Measurements from ENCODE around the gene PCDHA4.
"Not testable (repeated sequence)": the region's sequence is repeated elsewhere in the genome, so short reads cannot be mapped to it uniquely, and the experiment has no call there.

Gene PCDHA4

GRCh38 chr5:140822281-140822629 is 15.4 kb downstream of the PCDHA4 start:
- no peak for DNase-seq

DNA sequence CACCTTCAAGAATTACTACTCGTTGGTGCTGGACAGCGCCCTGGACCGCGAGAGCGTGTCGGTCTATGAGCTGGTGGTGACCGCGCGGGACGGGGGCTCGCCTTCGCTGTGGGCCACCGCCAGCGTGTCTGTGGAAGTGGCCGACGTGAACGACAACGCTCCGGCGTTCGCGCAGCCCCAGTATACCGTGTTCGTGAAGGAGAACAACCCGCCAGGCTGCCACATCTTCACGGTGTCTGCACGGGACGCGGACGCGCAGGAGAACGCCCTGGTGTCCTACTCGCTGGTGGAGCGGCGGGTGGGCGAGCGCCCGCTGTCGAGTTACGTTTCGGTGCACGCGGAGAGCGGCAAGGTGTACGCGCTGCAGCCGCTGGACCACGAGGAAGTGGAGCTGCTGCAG is 16.1 kb downstream of the PCDHA4 start:
- DNase-seq, result not testable (repeated sequence)

DNA sequence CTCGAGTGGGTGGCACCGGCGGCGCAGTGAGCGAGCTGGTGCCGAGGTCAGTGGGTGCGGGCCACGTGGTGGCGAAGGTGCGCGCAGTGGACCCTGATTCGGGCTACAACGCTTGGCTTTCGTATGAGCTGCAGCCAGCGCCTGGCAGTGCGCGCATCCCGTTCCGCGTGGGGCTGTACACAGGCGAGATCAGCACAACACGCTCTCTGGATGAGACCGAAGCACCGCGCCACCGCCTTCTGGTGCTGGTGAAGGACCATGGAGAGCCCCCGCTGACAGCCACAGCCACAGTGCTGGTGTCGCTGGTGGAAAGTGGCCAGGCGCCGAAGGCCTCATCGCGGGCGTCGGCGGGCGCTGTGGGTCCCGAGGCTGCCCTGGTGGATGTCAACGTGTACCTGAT is 16.6 kb downstream of the PCDHA4 start:
- DNase-seq, result no peak

GRCh38 chr5:140827704-140828361 is 21.0 kb downstream of the PCDHA4 start, which contains the start of gene PCDHA6:
Gene PCDHA6, plus strand, starts transcription at chr5:140827960. Its CDS starts 132 bp downstream, at chr5:140828092.
- DNase-seq, result no peak

GRCh38 chr5:140828362-140828737 is 21.5 kb downstream of the PCDHA4 start:
- no peak for DNase-seq

DNA sequence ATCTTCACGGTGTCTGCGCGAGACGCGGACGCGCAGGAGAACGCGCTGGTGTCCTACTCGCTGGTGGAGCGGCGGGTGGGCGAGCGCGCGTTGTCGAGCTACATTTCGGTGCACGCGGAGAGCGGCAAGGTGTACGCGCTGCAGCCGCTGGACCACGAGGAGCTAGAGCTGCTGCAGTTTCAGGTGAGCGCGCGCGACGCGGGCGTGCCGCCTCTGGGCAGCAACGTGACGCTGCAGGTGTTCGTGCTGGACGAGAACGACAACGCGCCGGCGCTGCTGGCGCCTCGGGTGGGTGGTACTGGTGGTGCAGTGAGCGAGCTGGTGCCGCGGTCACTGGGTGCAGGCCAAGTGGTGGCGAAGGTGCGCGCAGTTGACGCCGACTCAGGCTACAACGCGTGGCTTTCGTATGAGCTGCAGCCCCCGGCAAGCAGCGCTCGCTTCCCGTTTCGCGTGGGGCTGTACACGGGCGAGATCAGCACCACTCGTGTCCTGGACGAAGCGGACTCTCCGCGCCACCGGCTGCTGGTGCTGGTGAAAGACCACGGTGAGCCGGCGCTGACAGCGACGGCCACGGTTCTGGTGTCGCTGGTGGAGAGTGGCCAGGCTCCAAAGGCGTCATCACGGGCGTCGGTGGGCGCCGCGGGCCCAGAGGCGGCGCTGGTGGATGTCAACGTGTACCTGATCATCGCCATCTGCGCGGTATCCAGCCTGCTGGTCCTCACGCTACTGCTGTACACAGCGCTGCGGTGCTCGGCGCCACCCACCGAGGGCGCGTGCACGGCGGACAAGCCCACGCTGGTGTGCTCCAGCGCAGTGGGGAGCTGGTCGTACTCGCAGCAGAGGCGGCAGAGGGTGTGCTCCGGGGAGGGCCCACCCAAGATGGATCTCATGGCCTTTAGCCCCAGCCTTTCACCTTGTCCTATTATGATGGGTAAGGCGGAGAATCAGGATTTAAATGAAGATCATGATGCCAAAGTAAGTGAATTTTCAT is 22.9 kb downstream of the PCDHA4 start:
- DNase-seq, result not testable (repeated sequence)

GRCh38 chr5:140833993-140834392 is 27.1 kb downstream of the PCDHA4 start, which contains the start of gene PCDHA7:
Gene PCDHA7, plus strand, starts transcription at chr5:140834269. Its CDS starts 115 bp downstream, at chr5:140834384.
- no peak for DNase-seq

GRCh38 chr5:140834439-140835008 is 27.7 kb downstream of the PCDHA4 start:
- DNase-seq, result not testable (repeated sequence)

- DNase-seq, result no peak
These were observed 29.0 kb downstream of the PCDHA4 start for GRCh38 chr5:140835622-140836510.

- DNase-seq, result peak in 1 of 2 experiments; percentile 27
These were observed 34.4 kb downstream of the PCDHA4 start, which contains the start of gene PCDHA8 for GRCh38 chr5:140840978-140841962. Gene PCDHA8, plus strand, starts transcription at chr5:140841187. Its CDS starts 135 bp downstream, at chr5:140841322.

GRCh38 chr5:140842798-140843733 is 36.2 kb downstream of the PCDHA4 start:
- no peak for DNase-seq

DNA sequence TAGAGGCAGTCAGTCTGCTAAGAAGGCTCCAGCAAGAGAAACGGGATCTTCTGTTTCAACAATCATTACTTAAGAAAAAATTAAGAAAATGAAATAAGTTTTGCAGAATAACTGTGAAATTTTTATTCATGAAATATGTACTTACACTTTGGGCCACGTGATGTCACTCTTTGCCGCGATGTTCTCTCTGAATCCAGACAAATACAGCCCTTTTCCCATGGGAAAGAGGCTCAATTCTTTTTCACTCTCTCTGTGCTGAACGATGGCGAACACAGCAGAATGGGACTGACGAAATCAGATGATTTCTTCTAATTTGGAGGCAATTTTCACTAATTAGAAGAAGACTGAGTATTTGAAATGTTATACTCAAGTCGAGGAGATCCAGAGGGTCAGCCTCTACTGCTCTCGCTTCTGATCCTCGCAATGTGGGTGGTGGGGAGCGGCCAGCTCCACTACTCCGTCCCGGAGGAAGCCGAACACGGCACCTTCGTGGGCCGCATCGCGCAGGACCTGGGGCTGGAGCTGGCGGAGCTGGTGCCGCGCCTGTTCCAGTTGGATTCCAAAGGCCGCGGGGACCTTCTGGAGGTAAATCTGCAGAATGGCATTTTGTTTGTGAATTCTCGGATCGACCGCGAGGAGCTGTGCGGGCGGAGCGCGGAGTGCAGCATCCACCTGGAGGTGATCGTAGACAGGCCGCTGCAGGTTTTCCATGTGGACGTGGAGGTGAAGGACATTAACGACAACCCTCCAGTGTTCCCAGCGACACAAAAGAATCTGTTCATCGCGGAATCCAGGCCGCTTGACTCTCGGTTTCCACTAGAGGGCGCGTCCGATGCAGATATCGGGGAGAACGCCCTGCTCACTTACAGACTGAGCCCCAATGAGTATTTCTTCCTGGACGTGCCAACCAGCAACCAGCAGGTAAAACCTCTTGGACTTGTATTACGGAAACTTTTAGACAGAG is 41.6 kb downstream of the PCDHA4 start, which contains the start of gene PCDHA9:
Gene PCDHA9 (plus strand): TSS at position 244 of the 964 bp plus-strand sequence. CDS start 114 bp downstream, at position 358.
- not testable (repeated sequence) for DNase-seq

GRCh38 chr5:140849831-140850634 is 43.2 kb downstream of the PCDHA4 start:
- not testable (repeated sequence) for DNase-seq

DNA sequence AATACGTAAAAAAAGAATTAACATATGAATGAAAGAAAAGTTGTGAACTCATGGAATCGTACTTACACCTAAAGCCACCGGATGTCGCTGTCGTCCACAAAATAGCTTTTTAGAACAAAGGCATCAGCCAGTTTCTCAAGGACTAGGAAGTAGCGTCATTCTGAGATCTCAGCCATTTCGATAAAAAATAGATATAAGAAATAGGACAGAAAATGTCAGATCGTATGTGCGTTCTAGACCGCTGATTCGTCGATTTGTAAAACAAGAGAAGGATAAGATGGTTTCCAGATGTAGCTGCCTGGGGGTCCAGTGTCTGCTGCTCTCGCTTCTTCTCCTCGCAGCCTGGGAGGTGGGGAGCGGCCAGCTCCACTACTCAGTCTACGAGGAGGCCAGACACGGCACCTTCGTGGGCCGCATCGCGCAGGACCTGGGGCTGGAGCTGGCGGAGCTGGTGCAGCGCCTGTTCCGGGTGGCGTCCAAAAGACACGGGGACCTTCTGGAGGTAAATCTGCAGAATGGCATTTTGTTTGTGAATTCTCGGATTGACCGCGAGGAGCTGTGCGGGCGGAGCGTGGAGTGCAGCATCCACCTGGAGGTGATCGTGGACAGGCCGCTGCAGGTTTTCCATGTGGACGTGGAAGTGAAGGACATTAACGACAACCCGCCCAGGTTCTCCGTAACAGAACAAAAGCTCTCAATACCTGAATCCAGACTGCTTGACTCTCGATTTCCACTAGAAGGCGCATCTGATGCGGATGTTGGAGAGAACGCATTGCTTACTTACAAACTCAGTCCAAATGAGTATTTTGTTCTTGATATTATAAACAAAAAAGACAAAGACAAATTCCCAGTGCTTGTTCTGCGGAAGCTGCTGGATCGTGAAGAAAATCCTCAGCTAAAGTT is 49.2 kb downstream of the PCDHA4 start, which contains the start of gene PCDHA10:
Gene PCDHA10 (plus strand): TSS at position 126 of the 903 bp plus-strand sequence. CDS start 152 bp downstream, at position 278.
- DNase-seq, result no peak

- DNase-seq, result no peak
These were observed 50.5 kb downstream of the PCDHA4 start for GRCh38 chr5:140857177-140857986.

GRCh38 chr5:140857987-140858240 is 51.0 kb downstream of the PCDHA4 start:
- no peak for DNase-seq

Data from SW 1271 (cell line).